Effector CD4-positive, alpha-beta T cell (primary cell): Measurements from ENCODE around the gene OTOP2.
"Not testable (repeated sequence)": the region's sequence is repeated elsewhere in the genome, so short reads cannot be mapped to it uniquely, and the experiment has no call there.

Experiments used
- DNase-seq: peaks from one replicate; pipeline ENCODE4 v3.0.0-alpha.2; 2020

The OTOP2 gene

DNA sequence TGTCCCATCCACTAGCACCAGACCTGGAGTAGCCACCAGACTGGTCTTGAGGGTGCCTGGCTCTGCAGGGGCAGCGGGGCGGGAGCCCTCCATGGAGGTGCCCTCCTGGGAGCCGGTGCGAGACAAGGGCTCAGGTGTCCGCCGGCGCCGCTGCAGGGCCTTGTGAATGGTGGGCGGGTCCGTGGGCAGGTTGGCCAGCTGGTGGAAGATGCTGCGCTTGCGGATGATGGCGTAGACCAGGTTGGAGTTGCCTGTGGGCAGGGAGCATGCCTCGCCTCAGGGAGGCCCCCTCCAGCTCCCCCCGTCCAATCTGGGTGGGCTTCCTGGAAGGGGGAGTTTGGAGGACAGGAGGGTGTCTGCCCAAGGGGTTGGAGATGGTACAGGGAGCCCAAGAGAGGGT, 30.0 kb downstream of the OTOP2 start:
- DNase-seq: no peak

DNA sequence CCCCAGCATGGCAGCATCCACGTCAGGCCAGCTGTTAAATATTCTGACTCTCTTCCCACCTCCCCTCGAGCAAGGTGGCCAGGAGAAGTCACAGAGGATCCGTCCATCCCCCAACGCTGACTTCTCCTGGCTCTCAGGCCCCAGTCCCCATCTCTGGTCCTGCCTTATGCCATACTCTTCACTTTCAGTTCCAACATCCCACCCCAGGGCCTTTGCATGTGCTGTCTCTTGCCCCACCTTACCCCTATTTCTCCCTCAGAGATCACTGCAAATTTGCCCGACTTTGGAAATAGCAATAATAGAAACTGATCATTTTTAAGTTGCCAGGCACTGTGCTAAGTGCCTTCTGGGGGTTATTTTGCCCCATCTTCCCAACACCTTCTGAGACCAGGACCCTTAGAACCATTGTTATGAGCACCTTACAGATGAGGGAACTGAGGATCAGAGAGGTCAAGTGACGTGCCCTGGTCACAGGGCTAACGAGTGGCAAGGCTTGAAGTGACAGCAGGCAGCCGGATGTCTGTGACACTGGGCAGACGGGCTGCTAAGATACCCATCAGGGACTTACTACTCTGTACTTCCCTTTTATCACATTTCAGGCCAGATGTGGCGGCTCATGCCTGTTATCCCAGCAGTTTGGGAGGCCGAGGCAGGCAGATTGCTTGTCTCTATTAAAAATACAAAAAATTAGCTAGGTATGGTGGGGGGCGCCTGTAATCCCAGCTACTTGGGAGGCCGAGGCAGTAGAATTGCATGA, 30.8 kb downstream of the OTOP2 start:
- DNase-seq: no peak

DNA sequence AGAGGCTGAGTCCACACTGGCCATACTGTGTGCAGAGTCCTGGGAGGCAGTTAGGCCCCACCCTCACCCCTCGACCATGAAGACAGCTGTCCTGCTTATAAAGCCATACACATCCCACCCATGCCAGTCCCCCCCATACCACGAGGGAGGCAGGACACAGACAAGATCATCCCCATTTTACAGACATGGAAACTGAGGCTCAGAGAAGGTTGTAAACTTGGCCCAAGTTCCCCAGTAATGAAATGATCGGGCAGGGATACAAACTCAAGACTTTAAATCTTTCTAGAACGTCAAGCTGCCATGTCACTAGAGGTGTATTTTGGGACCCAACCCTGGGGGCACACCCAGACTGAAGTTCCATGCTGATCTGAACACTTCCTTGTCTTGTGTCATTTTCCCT, 32.0 kb downstream of the OTOP2 start:
- DNase-seq: no peak

DNA sequence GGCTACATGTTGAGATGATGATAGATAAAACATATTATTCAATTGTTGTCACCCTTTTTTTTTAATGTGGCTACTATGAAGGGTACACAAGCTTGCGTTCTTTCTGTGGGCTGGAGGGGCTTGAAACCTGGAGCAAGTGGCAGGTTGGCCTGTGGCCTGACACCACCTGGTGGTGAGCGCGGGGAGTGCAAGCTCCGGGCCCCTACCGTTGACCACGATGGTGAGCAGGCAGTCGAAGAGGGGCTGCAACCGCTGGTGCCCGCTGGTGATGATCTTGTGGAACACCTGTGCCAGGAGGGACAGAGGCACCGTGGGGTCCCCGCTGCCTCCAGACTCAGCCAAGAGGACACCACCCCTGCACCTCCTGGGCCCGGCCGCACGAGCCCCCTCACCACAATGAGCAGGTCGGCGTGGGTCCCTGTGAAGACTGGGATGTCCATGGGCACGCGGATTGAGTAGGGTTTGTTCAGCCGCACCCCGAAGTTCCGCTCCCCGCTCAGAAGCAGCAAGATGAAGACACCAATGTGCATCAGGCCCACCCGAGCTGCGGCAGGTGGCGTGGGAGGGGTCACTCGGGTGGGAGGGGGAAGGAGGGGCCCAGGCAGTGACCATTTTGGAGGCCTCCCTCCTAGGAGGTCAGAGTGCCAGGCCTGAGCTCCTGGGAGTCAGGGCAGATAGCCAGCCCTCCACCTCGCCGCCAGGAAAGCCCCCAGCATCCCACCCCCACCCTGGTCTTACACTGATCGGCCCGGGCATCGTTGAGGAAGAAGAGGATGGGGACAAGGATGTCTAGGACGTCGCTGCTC, 34.1 kb downstream of the OTOP2 start:
- DNase-seq: peak; percentile 73

DNA sequence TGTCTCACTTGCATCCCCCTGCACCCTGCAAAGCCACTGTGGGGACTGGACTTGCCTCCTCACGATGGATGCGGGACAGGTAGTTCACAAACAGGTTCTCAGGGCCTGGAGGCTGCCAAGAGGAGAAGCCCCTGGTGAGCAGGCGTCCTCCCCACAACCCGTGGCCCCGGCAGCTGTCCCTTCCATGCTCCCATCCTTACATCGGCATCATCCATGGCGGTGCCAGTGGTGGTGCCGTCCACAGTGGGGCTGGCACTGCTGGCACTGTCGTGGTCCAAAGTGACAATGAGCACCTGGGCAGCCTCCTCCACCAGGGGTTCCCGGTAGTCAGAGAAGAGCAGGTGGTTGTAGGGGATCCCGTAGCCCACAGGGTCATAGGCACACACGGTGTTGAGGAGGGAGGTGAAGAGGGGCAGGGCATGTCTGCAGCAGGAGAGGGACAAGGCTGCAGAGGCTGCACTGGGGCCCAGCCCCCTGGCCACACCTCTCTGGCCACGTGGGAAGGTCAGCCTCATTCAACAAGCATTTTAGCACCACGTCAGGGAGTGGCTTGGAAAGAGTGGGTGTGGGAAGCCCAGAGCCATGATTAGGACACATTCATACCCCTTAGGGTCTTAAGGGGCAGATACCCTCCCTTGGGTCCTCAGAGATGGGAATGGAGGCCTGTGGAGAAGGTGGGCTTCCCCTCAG, 35.9 kb downstream of the OTOP2 start:
- DNase-seq: no peak

DNA sequence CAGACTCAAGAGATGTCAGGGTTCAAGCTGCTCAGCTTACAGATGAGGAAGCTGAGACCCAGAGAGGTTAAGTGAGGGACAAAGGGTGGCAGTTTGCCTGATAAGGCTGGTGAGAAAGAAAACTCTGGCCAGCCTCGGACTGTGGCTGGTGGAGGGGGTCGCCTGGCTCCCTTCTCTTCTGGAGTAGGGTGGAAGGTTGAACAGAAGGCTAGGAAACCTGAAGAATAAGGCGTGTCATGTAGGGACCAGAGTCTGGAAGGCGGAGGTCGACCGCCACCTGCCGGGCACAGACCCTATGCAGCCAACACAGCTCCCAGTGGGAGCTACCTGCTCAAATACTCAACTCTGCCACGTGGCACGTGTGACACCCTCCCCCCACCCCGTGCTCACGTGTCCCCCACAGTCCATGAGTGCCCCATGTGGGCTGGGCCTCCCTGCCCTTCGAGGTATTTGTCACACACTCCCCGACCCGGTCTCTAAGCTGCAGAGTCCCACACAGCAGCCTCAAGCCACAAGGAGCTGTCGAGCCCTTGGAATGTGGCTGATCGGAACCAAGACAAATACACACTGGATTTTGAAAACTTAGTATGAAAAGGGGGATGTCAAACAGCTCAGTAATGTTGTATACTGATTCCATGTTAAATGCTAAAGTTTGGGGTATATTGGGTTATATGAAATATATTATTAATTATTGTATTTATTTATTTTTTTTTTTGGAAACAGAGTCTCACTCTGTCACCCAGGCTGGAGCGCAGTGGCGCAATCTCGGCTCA, 36.7 kb downstream of the OTOP2 start:
- DNase-seq: peak; percentile 20

DNA sequence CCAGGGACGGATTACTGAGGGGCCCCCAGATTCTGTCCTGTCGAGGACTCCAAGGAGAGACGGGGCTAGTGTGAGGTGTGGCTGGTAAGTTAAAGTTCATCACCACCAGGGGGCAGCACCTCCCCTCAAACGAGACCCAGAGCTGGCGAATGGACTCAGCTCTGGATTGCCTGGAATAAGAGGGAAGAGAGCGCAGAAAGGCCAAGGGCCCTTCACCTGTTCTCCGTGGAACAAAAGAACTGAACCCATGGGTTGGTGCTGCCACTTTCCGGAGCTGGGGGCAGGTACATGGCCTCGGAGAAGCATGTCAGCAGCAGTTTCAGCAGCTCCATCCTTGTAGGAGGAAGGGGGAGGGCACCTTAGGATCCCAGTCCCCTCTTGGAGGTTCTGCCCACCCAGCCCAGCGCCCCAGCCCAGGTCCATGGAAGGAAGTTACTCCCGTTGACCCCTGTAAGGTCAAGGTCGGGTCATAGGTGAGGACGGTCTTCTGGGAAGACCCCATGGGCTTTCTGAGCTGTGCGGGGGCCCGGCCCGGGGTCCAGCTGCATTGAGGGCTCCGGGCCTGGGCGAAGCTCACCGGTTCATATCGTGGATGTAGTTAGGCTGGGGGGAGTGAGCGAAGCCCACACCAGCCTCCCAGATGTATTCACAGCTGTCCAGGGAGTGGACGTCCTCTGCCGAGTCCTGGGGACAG, 37.7 kb downstream of the OTOP2 start:
- peak; percentile 84 for DNase-seq

DNA sequence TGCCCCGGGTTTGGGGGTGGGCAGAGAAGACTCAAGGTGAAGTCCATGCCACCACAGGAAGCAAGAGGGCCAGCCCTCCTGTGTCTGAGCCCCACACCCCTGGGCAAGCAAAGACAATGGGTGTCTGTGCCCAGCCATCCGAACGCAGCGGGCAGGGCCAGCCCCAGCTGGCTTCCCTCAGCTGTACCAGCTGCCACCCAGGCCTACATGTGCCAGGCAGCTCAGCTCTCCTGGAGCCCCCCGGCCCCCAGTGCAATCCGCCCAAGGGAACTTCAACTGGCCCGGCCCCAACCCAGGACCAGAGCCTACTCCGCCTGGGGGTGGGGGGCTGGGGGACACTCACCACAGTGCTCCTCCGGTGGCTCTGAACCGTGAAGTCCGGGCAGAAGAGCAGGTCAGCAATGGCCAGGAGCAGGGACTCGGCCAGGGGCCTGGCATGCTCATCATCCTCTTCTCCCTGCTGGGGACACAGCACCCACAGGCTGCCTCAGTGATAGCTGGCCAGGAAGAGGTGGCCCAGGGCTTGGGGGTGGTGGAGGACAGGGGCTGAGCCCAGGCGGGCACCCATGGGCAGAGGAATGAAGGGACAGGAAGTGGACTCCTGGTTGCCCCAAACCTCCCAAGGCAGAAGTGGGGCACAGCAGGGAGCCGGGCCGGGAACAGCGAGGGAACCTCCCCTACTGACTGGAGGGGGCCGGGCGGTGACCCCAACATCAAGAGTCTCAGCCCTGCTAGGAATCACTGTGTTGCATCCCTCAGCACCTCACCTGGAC, 38.7 kb downstream of the OTOP2 start:
- no peak for DNase-seq

DNA sequence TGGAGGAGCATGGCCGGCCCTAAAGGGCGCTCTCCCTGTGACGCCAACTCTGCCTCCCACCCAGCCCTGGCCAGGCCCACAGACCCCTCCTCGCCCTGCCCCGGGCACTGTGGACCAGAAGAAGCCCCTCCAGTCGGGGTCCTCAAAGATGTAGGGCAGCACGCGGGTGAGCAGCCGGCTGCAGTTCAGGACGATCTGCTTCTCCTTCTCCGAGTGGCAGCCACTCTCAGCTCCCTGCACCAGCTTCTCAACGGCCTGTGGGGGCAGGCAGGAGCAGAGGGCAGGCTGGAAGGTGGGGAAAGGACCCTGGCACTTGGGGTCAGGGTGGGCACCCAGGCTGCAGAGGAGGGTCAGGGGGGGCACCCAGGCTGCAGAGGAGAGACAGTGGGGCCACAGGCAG, 39.6 kb downstream of the OTOP2 start:
- DNase-seq: no peak

DNA sequence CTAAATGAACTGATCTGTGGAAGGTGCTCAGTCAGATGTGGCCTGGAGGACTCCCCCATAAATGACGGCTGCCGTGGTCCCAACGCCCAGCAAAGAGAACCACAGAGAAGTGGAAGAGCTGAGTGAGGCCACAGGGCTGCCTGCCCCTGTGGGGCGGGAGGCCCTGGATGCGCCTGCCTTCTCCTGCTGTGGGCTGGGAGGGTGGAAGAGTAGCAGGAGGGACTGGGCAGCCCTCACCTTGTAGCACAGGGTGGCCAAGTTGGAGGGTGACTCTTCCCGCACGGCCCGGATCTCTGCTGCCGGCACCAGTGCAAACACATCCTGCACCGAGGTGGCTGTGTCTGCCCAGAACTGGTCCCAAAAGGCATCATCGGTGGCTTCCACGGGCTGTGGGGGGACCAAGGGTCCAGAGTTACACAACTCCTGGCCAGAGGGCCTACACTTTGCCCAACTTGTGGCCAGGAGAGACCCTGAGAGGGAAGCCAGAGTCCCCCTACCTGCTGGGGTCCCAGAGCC, 40.2 kb downstream of the OTOP2 start:
- DNase-seq: no peak

DNA sequence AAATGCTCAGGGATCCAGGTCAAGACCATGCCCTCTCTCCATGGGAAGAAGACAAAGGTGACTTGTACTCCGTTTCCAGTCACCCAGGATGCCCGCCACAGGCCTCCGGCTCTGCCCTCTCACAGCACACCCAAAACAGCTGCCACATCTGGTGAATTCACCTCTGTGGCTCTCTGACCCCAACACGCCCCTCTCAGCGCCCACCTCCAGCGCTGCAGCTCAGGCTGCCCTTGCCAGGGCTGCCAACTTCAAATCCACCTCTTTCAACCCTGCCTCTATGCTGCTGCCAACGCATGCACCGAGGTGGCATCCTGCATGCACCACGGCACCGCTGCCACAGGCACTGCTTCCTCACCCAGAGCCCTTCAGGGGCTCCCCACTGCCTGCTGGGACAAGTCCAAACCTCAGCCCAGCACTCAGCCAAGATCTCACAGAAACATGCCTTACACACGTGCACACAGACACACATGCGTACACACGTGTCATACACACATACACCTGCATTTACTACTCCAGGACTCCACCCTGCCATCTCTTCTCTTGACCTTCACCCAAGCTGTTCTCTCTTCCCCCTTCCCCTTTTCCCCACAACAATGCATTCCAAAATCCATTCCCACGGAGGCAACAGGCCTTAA, 41.0 kb downstream of the OTOP2 start:
- DNase-seq: no peak

DNA sequence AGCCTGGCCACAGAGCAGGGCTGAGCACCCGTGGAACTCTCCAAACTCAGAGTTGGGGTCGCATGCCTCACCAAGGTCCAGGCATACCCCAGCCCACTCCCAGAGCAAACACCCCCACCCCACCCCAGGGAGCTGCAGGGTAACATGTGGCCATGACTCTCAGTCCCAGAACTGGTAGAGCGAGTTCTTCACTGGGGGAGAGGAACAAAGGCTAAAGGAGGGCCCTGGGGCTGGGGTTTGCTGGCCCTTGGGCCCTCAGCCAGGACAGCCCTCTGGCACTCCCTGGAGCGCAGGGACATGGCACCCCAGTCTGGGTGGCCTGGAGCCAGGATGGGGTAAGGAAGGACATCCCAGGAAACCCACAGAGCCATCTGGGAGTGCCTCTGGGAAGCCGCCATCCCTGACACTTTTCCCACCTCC, 44.3 kb downstream of the OTOP2 start:
- DNase-seq: no peak

DNA sequence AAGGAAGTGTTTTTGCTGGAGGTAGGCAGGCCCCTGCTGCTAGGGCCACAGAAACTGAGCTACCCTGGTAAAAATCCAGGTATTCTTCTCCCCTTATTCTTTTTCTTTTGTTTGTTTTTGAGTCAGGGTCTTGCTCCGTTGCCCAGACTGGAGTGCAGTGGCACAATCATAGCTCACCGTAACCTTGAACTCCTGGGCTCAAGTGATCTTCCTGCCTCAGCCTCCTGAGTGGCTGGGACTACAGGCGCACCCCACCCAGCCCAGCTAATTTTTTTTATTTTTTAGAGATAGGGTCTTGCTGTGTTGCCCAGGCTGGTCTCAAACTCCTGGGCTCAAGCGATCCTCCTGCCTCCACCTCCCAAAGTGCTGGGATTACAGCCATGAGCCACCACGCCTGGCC, 45.4 kb downstream of the OTOP2 start:
- DNase-seq: not testable (repeated sequence)

DNA sequence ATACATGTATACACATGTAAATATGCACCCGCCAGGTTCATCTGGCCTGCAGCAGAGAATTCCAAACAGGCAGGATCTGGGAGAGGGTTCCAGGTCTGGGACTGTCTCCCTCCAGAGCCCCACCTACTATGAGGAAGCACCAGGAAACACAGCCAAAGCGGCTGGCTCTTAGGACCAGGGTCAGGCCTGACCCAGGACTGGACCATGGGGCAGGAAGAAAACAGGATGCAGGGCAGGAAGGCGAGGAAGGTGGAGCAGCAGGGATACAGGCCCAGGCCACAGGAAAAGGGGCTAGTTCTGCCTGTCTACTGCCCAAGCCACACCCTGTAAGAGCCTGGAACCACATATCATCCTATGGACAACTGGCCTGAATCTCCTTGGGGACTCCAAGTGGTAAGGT, 46.3 kb downstream of the OTOP2 start:
- no peak for DNase-seq

DNA sequence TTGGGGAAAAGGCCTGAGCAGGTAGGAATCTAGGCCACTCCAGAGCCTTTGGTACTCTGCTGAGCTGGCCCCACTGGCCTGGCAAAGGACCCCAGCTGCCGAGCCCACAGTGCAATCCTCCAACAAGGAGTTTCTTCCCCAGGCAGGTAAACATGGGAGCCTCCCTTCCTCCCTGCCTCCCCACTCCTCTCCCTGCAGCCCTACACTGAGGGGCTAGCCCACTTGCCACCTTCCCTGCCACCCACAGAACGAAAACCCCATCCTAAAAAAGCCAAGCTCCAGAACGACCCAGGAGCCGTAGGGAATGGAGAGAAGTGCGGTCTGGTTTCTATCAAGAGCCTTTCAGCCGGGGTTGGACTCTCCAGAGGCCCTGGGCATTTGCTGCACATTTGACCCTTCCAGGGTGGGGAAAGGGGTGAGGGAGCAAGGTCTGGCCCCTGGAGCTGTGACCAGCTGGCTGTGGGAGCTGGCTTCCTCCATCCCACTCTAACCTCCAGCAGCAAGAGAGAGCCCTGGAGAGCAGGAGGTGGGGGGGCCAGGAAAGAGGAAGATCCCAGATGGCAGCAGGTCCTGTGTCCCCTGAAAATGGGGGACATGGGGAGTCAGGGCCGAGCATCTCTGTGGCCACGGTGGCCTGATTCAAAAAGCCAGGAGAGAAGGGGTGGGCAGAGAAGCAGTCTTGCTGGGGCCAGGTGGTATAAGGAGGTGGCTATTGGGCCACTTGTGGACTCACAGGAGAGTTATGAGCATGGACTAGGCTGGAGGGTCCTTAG, 47.2 kb downstream of the OTOP2 start:
- DNase-seq: no peak

DNA sequence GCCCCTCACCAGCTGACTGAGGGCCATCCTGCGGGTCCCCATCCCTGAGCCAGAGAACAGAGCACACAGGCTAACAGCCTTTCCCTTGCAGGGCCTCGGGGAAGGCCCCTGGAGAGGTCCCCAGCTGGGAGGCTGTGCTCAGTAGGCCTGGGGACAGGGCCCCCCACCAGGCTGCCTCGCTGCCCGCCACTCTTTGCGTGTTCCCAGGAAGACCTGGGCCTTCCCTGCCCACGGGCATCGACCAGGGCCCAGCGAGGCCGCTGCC, 47.7 kb downstream of the OTOP2 start:
- no peak for DNase-seq

DNA sequence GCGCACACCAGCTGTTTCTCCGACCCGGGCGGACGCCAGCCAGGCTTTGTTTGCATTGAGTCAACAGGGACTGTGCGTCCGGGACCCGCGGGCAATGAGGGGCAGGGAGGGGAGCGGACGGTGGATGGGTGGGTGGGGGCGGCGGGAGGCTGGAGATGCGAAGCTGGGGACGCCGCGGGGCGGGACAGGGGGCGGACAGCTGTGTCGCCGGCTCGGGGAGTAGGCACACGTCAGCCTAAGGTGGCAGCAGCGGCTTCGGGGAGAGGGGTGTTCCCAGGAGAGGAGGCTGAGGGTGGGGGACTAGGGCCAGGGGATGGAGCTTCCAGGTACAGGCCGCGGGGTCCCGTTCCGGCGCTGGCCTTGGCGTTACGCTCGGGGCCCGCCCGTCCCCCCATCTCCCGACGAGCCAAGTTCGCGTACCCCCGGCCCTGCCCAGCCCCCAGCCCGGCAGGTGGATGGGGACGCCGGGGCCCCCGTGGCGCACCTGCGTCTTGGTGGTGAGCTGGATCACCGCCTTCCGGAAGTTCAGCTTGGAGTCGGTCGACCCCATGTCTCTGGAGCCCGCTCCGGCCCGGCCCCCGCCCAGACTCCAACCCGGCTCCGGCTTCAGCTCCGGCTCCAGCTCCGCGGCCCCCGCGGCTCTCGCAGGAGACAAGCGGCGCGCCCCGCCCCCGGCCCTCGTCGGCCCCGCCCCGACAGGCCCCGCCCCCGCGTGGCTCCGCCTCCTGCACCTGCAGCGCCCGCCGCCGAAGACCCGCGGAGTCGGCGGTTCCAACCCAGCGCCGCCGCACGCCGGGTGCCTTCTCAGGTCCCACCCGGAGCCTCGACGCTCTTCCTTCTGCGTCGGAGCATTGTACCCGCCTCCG, 48.3 kb downstream of the OTOP2 start, which contains the start of gene HID1:
HID1 (minus strand) TSS at position 653 of the 866 bp plus-strand sequence; CDS start at position 550, 103 bp downstream.
- peak; percentile 78 for DNase-seq

DNA sequence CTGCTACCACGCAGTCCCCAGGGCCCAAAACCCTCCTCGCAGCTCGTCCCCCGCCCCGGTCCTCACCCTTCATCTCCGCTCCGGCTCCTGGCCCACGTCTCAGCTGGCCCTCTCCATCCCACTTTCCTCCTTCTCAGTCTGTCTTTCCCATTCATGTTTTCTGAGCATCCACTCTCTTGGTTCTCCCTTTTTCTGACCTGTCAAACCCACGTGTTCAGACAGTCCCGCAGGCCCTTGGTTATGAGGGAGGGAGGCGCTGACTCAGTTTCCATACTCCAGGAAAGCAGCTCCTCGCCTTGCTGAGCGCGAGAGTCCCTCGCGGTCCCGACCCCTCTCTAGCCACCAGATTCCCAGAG, 48.9 kb downstream of the OTOP2 start:
- DNase-seq: no peak

DNA sequence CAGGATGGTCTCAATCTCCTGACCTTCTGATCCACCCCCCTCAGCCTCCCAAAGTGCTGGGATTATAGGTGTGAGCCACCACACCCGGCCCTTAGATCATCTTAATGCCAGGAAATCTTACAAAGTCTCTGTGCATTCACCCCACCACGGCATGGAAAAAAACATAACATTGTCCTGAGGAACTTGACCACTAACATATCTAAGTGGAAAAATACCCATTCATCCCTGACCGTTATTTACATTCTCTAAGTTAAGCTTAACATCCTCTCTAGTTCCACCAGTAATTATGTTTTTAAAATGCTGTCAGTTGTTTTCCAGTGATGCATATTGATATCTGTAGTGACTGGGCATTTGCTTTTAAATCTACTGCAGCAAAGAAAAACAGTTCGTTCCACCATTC, 51.9 kb downstream of the OTOP2 start:
- DNase-seq: no peak
